Stimulated activated CD8-positive, alpha-beta memory T cell treated with anti-CD3 and anti-CD28 coated beads, Interleukin-15, amount 100 ng/mL, for 24 hours (primary cell): ENCODE measurements around the gene AP2B1.

Source experiments
- DNase-seq: peaks from one replicate; pipeline ENCODE4 v3.0.0-alpha.2; 2020; ENCODE audit warnings: low read depth

The AP2B1 gene

DNA sequence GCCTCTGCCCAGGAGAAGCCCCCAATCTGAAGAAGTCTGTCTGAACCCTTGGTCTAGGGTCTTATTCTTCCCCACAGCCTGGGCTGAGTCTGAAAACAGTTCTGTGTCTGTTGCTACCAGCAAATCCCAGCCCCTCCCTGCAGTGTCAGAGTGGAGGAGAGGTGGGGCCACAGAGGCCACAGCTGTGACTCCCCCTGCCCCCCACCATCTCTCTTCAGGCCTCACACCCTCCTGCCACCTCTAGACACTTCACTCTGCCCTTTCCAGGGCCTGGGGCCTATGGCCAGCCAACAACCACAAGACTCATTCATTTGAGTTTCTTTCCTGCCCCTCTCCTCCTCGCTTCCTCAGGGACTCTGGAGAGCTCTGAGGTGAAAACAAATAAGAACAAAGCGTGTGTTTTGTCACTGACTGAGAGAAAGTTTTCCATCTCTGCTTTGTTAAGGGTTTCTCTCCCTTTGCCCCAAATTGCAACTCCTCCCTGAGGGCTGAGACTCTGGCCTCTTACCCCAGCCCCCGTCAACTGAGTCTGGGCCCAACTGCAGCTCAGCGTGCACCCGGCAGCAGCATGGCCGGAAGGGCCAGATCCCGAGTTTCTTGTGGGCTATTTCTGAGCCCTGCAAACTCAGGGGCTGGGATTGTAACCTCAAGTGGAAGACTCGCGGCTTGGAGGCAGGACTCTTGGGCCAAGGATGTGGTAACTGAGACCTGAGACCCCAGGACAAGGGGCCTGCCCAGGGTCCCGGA is 186.7 kb downstream of the AP2B1 start:
- DNase-seq = no peak

DNA sequence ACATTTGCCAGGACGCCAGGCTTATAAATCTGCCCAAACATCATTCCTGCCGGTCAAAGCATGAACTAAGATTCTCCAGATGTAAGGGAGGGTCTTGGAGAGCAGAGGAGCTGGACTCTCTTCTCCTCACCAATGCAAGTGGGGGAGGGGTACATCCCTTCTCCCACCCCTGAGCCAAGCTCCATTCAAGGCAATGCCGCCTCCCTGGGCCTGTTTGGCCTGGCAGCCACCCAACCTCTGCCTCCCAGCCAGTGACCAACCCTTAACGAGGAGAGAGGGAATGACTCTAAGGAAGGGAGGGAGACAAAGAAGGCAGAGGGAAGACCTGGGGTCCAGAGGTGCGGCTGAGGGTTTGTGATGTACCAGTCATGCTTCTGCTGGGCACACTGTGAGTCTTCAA is 187.4 kb downstream of the AP2B1 start:
- no peak for DNase-seq

DNA sequence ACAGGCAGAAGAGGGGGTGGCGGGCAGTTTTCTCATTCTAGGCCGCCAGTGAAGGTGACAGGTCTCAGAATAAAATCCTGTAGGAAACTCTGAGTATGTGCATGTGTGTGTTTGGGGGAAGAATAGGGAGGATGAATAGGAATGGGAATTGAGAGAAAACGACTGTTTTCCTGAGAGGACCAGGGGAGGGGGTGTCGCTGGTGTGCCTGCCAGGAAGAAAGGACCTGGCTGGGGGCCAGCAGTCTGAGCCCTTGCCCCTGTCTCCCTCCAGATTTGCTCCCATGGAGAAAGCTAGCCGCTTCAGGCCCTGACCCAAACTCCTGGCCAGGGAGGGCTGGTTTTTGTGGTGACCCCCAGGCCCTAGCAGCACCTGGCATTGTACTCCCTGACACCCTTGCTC is 187.9 kb downstream of the AP2B1 start:
- no peak for DNase-seq

DNA sequence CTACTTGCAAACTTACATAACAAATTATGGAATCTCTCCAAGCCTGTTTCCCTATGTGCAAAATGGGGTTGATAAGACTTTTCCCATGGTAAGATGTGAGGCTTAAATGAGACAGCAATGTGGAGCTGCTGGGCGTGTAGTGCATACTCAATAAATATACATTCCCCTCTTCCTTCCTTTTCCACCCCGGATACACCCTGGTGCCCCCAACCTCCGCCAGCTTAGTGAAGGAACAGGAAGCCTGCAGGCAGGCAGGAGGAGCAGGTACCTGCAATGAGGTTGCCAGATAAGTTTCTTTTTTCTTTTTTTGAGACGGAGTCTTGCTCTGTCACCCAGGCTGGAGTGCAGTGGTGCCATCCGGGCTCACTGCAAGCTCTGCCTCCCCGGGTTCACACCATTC is 188.5 kb downstream of the AP2B1 start:
- no peak for DNase-seq
